A673 (cell line): ENCODE results near the gene CDRT4. TPM values are rescaled to one million over a fixed set of nuclear protein-coding genes. Genes with fewer than 3 reads are reported as not detected.

Source experiments
- BruUV-seq: library from RNA; stranded (reverse); fragments of 400-500 nt; replicated peaks from 2 replicates; lab custom pipeline; 2021; lab: Mats Ljungman, UMichigan
- CTCF ChIA-PET: fragments of 300-600 bp; sonication (Branson Sonifier 250); formaldehyde crosslinking; loops from one replicate; lab custom pipeline; 2022; ENCODE audit warnings: antibody characterized with exemption; lab: Charles Lee
- POLR2A ChIA-PET: fragments of 300-600 bp; sonication (Branson Sonifier 250); formaldehyde crosslinking; loops from one replicate; lab custom pipeline; 2022; ENCODE audit warnings: antibody characterized with exemption; ENCODE audit not compliant: low non-redundant PET; lab: Charles Lee
- DNase-seq: peaks from one replicate; pipeline ENCODE4 v3.0.0-alpha.2; 2015; ENCODE audit warnings: low spot score
- H3K27ac ChIP-seq: fragments of 200-600 bp; sonication (generic); 2 replicates; pipeline ENCODE4 v1.5.1; 2016; ENCODE audit warnings: mixed run types, low read depth, mild to moderate bottlenecking, mixed read lengths, antibody characterized with exemption, low read length; ENCODE audit not compliant: poor library complexity, severe bottlenecking
- H3K27me3 ChIP-seq: fragments of 200-600 bp; sonication (generic); replicated peaks from 2 replicates; pipeline ENCODE4 v1.6.1; 2017; ENCODE audit warnings: mixed run types, low read depth, mild to moderate bottlenecking, mixed read lengths, antibody characterized with exemption, low read length; ENCODE audit not compliant: insufficient read depth, poor library complexity
- H3K36me3 ChIP-seq: fragments of 200-600 bp; sonication (generic); 2 replicates; pipeline ENCODE4 v1.6.1; 2016; ENCODE audit warnings: mixed run types, mild to moderate bottlenecking, mixed read lengths, antibody characterized with exemption, low read length; ENCODE audit not compliant: insufficient read depth, poor library complexity, severe bottlenecking
- H3K4me1 ChIP-seq: fragments of 200-600 bp; sonication (generic); 2 replicates; pipeline ENCODE4 v1.6.1; 2017; ENCODE audit warnings: mixed run types, mild to moderate bottlenecking, mixed read lengths, antibody characterized with exemption, low read length; ENCODE audit not compliant: insufficient read depth, poor library complexity, severe bottlenecking
- H3K4me3 ChIP-seq: fragments of 200-600 bp; sonication (generic); 2 replicates; pipeline ENCODE4 v1.5.1; 2016; ENCODE audit warnings: low read depth, mixed run types, mild to moderate bottlenecking, mixed read lengths, low read length; ENCODE audit not compliant: poor library complexity, severe bottlenecking
- H3K9me3 ChIP-seq: fragments of 200-600 bp; sonication (generic); 2 replicates; pipeline ENCODE4 v1.6.1; 2016; ENCODE audit warnings: mixed run types, low read depth, mild to moderate bottlenecking, mixed read lengths, antibody characterized with exemption, low read length; ENCODE audit not compliant: poor library complexity, severe bottlenecking
- EZH2 ChIP-seq: fragments of 200-600 bp; sonication (generic); IDR thresholded peaks from 2 replicates; pipeline ENCODE4 v1.6.1; 2017; ENCODE audit warnings: borderline replicate concordance, low read depth, mild to moderate bottlenecking, mixed read lengths, antibody characterized with exemption, low read length; ENCODE audit not compliant: poor library complexity, severe bottlenecking
- intact Hi-C: fragments of 100-400 bp; cut with micrococcal nuclease; formaldehyde crosslinking; loops from one replicate; pipeline ENCODE4 v1.10.0; 2022; ENCODE audit not compliant: unreplicated experiment
- total RNA-seq: library from RNA; stranded (reverse); gene quantifications from 2 replicates; pipeline ENCODE4 v1.2.3, GENCODE V29; 2021
- TF ChIP-seq, protein P1 (sequence below): fragments of 300-800, 200-600 bp; sonication (generic); conservative IDR thresholded peaks from 2 replicates; pipeline ENCODE4 v1.5.1; 2017; ENCODE audit warnings: low read depth, mild to moderate bottlenecking, antibody characterized with exemption, low read length, moderate library complexity, mixed read lengths

The CDRT4 gene
- total RNA-seq, 1 experiment from 2014 or later = 0.62 TPM

DNA sequence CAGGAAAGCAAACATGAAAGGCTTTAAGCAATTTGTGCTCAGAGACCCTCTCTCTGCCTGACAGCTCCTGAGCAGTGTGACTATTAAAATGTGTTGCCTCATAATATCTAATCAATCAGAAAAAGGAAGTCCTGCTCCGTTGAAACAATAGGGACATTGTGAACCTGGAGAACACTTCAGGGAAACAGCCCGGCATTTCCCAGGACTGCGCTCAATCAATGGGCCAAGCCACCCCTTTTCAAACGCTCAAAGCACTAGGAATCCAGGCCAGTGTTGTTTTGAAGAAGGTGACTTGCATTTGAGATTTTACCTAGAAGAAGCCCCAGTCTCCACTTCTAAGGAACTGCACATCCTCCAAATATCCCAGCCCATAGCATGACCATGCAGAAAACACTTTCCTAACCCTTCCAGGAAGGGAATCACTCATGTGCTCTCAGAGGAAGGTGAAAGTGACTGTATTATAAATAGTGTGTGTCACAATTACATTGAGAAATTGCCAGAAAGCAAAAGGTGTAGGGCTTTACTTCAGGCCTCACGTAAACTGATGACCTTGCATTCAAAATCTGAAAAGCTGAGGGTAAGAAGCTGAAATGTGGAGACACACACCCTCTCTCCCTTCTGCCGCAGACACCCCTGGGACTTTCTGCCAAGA is 19.4 kb downstream of the CDRT4 start:
- no peak for DNase-seq
- ChIA-PET CTCF (no interaction called here), POLR2A (no interaction called here)
- no TSS peak for BruUV-seq
- no peaks in the 10 kb centered on the region for H3K4me1 ChIP-seq
- TF ChIP-seq, protein P1, sequence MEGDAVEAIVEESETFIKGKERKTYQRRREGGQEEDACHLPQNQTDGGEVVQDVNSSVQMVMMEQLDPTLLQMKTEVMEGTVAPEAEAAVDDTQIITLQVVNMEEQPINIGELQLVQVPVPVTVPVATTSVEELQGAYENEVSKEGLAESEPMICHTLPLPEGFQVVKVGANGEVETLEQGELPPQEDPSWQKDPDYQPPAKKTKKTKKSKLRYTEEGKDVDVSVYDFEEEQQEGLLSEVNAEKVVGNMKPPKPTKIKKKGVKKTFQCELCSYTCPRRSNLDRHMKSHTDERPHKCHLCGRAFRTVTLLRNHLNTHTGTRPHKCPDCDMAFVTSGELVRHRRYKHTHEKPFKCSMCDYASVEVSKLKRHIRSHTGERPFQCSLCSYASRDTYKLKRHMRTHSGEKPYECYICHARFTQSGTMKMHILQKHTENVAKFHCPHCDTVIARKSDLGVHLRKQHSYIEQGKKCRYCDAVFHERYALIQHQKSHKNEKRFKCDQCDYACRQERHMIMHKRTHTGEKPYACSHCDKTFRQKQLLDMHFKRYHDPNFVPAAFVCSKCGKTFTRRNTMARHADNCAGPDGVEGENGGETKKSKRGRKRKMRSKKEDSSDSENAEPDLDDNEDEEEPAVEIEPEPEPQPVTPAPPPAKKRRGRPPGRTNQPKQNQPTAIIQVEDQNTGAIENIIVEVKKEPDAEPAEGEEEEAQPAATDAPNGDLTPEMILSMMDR = no peak
- no peak for TF ChIP-seq EZH2
- H3K4me3 ChIP-seq = no peak overlapping the region
- H3K9me3 ChIP-seq = no peaks in the 10 kb centered on the region
- no peak overlapping the region for H3K27ac ChIP-seq
- H3K36me3 ChIP-seq = no peaks in the 10 kb centered on the region
- intact Hi-C loops = no loop called here
- no peaks in the 10 kb centered on the region for H3K27me3 ChIP-seq

DNA sequence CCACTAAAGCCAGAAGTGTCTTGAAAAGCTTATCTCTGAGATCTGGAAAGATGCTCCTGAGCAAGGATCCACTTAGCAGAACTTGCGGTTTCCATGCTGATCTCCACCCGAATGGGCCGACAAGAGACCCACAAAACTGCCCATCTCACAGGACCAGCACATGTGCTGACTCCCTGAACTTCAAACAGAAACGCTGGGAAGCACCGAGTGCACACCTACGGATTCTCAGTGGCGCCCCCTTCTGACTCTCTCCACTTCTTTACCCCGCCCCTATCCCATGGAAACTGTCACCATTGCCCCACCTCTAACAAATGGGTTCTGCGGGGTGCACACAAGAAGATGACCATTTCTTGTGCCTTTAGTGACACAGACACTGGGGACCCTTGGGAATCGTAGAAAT is 21.4 kb downstream of the CDRT4 start:
- CTCF ChIA-PET = no interaction called here
- no peak overlapping the region for H3K27ac ChIP-seq
- H3K4me1 ChIP-seq = no peaks in the 10 kb centered on the region
- H3K4me3 ChIP-seq = no peak overlapping the region
- no peaks in the 10 kb centered on the region for H3K36me3 ChIP-seq
- no peaks in the 10 kb centered on the region for H3K27me3 ChIP-seq
- no peaks in the 10 kb centered on the region for H3K9me3 ChIP-seq
- no peak for TF ChIP-seq EZH2
- TF ChIP-seq, protein P1 = peak; percentile 27; the same call in 1 of the 2 replicates
- POLR2A ChIA-PET = no interaction called here
- intact Hi-C loops = no loop called here
- no TSS peak for BruUV-seq
- DNase-seq = no peak

DNA sequence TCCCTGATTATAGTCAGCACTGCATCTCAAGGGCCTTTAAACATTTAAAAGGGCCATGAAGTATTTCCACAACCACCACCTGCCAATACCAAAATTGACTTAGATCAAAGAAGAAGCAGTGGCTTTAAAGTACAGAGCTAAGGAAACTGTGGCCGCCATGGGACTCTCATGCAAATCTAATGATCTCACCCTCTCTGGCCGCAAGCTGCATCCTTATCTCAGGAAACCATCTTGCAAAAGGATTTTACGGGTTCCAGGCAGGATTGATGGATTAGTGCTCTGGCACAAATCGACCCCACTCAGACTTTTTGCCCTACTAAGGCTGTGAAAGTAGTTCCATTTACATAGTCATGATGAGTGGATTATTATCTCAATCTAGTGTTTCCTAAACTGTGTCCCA is 22.6 kb downstream of the CDRT4 start:
- CTCF ChIA-PET = no interaction called here
- Histone ChIP-seq H3K4me3 (no peak overlapping the region), H3K36me3 (no peaks in the 10 kb centered on the region), H3K27me3 (no peaks in the 10 kb centered on the region), H3K4me1 (no peaks in the 10 kb centered on the region), H3K27ac (no peak overlapping the region), H3K9me3 (no peaks in the 10 kb centered on the region)
- DNase-seq = peak; percentile 32
- intact Hi-C loops = no loop called here
- BruUV-seq = no TSS peak
- POLR2A ChIA-PET = no interaction called here
- TF ChIP-seq, protein P1 = no peak
- no peak for TF ChIP-seq EZH2
